ENCODE data around the gene ALOX5AP.
"Not testable (repeated sequence)": the region's sequence is repeated elsewhere in the genome, so short reads cannot be mapped to it uniquely, and the experiment has no call there.

The ALOX5AP gene

DNA sequence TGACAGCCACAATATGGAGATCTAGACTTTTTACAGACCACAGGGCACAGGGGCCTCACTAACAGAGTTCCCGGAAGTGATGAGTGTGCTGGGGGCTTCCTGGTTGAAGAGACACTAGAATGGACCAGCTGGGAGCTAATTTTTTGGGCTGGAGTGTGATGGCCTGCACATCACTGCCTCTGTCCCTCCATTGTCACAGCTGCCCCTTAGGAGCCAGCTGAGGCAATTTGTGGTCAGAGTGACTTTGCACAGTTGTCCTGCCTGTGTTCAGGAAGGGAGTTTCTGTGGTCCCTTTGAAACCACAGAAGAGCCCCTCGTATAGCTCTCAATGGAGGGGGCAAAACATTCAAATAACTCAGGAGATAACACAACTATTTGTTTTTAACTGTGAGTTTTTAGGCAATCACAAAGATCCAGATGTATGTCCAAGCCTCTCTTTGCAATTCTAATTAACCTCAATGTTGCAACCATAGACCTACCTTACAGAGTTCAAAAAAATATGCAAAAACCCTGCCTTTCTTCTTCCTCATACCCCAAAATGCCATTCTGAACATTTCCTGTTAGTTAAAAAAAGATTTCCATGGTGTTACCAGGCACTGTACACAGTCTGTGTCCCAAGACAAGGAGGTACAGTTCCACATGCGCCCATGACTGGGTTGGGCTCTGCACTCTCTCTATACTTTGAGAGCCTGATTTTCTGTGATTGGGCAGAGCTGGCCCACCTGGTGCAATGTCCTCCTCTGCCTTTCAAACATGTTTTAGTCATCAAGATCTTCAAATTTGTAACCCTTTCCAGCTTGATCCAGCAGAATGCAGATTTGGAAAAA lies 2.4 kb downstream of the ALOX5AP start:
- no peak for DNase-seq (ENCODE audit: low read depth)

DNA sequence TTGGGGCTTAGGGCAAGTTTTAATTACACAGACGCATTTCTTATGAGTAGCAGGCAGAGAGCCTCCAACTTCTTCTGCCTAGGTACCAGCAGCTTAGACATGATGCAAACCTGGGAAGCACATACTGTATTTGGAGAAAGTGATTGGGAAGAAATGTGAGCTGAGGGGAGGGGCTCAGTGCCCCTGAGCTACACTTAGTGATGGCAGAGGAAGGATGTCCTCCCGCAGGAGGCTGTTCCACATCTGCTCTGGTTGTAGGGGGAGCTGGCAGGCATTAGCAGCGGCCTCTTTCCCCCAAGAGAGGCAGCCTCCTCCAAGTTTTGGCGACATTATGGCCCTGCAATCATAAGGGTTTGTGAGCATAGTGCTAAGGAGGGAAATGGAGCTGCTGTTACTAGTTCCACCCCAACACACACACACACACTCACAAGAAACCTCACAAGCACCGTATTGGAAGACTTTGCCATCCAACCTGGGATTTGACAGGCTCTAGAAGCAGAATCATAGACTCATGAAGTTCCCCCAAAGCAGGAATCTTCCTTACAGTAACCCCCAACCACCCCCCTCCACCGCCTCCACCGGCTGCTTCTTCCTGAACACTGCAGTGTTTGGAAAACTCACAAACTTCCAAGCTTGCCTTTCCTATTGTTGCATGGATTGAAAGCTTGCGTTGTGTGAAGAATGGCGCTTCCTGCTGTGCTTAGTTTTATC lies 3.3 kb downstream of the ALOX5AP start:
- no peak for DNase-seq (ENCODE audit: low read depth)

DNA sequence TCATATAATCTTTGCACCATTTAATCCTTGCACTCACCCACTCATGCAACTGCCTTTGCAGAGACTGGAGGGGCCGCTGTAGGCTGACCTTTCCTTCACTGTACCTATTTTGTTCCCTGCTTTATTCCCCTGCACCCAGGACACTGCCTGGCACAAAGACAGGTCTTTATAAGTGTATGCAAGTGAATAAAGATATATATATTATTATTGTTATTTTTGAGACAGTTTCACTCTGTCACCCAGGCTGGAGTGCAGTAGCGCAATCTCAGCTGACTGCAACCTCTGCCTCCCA lies 3.8 kb downstream of the ALOX5AP start:
- DNase-seq (ENCODE audit: low read depth): no peak

DNA sequence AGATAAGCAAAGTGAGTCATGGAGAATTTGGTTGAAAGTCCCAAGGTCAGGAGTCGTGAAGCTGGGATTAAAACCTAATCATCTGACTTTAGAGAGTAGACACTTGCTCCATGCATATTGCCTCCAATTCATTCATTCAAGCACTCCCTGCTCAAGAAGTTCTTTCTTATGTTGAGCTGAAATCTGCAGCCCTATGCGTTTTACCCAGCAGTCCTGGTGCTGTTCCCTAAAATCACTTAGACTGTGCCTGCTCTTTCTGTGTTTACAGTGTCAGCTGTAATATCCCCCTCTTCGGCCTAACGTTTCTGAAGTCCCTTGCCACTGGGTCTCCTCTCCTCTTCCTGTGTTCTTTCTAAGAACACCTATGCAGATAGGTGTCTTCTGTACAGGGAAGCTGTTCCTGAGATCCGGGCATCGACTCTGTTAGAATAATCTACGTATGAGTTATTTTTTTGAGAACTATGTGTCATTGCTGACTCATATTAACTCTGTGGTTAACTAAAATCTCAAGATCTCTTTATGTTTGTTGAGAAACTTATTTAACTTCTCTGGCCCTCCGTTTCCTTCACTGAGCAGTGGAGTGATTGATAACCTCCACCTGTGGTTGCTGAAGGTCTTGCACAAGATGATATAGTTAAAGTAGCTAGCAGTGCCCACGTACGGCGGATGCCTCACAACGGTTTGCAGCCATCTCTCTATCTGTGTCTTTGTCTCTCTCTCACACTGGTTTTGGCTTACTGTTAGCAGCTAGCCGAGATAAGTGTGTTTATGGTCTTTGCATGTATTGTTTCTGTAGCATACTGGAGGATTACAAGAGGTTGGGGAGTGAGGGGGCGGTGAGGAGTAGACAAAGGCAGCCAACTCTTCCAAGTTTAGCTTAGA lies 4.7 kb downstream of the ALOX5AP start:
- peak; percentile 58 for DNase-seq (ENCODE audit: low read depth)

DNA sequence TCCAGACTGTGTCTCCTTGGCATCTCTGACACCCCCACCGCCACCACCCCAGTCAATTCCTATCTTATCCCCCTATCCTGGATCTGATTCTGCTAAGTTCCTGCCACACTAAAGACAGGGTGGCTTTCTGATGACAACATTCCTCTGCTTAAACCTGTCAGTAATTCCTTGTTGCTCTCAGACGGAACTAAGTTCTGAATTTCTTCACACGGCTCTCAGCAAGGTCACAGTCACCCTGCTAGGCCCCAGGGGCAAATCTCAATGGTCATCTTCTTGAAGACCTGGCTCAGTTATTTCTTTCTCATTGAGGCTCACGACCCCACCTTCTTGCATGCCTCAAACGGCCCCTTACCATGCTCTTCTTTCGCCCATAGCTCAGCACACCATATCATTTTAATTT lies 7.6 kb downstream of the ALOX5AP start:
- DNase-seq (ENCODE audit: low read depth): no peak

DNA sequence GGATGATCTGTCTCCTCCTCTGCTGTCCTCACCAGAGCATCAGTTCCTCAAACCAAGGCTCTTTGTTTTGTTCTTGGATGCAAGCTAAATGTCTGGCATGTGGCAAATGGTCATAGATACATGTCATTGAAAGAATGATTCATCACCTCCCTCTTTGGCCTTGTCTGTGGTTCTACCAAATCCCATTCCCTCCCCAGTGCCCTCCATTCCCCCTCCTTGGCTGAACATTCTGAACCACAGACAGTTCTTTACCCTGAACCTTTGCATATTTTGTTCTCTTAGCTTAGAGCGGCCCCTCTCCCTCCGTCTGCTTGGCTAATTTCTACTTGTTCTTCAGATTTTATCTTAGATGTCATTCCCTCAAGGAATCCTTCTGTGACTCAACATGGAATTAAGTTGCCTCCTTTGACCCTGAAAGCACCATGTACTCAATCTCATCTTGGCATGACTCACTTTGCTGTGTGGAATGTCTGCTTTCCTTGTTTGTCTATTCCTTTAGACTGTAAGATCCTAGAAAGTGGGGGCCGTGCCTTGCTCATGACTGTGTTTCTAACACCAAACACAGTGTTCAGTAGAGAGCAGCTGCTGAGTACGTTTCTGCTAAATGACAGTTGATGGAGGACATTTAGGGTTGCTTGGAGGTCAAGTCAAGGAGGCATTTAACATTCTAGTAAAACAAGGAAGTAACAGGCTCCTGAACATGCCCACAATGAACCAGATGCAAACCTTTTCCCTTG lies 8.1 kb downstream of the ALOX5AP start:
- DNase-seq (ENCODE audit: low read depth): peak; percentile 95

DNA sequence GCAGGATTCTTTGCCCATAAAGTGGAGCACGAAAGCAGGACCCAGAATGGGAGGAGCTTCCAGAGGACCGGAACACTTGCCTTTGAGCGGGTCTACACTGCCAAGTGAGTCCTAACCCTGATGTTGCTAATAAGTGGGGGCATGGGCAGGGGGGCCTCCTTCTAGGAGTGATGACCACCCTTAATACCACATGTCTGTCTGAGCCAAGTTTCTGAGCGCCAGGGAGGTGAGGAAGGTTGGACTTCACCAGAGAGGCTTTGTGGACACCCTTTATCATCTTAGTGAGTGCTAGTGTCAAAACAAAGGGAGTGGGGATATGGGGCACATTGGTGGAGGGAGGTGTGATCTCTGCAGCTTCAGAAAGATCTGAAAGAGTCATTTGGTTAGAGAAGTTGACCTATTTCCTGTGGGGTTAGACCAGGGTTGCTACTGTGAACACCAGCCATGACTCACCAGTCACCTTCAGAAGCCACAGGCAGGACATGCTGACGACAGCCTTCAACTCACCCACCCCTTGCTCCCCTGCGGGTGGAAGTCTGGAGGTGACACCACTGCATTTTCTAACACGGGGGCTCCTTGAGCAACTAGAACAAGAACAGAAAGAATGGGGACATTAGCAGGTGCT lies 8.8 kb downstream of the ALOX5AP start:
- DNase-seq (ENCODE audit: low read depth): no peak

DNA sequence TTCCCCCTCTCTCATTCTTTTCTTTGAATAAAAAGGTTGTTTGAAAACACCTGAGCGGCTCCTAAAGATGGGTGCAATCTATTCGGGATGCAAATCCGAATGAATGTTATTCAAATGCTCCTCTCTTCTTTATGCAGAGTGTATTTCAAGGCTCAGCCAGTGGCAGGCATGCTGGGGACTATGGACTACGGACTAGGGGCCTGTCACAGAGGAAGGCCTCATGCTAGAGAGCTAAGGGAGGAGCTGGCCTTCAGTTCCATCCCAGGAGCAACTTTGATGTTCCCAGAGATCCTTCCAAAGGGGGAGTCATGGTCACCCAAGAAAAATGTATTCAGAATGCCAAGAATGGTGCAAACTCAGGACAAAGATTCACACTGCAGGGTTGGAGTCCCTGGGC lies 9.3 kb downstream of the ALOX5AP start:
- DNase-seq (ENCODE audit: low read depth): no peak

DNA sequence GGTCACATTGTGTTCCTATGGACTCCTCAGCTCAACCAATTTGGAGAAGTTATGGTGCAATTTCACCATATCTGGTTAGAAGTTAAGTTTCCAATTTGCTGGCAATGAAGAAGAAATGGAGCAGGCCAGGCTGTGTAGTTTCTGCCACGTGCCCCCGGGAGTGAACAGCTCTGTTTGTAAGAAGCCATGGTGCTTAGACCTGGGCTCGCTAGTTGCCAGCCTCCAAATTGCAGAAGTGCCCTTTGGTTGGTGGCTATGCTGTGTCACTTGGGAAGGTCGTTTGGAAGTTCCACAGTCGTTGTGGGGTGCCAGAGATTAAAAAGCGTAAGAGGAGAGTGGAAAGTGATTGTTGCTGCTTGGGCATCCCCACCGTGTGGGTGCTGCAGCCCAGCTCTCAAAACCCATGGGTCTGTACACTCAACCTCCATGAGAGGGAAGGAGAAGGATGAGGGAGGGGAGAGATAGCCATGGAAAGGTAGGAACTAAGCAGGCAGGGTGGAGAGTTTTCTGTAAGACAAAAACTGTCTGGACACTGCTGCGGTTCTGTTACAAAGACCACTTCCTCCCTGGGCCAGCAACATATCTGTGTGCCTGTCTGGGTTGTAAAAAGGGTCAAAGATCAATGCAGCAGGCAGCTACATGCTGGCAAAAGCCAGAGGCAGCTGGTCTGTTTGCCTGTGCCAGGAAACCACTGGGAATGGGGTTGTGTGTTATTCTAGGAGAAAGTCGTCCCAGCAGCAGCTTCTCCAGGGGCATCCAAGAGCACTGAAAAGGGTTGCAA lies 10.8 kb downstream of the ALOX5AP start:
- no peak for DNase-seq (ENCODE audit: low read depth)

DNA sequence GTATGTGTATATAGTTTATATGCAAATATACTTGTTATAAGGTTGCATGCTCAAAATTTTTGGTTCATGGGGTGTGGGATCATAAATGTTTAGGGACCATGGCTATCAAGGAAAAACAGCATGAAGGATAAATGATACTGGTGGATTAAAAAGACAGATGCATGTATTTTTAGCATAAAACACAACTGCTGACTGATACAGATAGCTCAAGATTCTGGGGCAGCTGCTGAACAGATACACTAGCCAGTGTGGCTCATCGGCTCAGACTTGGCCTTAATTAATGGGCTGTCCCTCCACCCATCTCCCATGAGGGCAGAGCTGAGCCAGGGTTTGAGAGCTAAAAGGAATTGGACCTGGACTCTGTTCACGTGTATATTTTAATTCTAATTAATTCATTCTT lies 11.4 kb downstream of the ALOX5AP start:
- no peak for DNase-seq (ENCODE audit: low read depth)

DNA sequence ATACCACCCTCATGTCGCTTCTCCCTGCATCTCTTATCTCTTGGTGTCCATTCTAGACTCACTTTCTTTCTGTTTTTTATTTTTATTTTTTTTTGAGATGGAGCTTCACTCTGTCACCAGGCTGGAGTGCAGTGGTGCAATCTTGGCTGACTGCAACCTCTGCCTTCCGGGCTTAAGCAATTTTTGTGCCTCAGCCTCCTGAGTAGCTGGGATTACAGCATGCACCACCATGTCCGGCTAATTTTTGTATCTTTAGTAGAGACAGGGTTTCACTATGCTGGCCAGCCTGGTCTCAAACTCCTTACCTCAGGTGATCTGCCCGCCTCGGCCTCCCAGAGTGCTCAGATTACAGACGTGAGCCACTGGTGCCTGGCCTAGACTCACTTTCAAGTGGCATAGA lies 12.5 kb downstream of the ALOX5AP start:
- DNase-seq (ENCODE audit: low read depth): not testable (repeated sequence)

DNA sequence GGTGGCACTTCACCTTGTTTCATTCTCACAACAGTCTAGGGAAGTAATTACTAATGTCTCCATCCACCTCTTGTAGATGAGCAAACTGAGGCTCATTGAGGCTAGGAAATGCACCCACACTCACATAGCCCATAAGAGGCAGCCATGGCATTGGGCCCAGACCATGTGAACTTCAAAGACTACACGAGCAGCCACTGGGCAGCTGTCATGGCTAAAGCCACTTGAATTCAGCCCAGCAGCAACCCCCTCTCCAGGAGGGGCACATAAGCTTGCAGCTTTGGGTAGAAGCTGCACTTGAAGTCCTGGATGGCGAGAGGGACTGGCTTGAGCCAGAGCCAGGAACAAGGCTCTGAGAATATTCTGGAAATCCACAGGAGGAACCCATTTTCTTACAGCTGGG lies 13.4 kb downstream of the ALOX5AP start:
- no peak for DNase-seq (ENCODE audit: low read depth)

DNA sequence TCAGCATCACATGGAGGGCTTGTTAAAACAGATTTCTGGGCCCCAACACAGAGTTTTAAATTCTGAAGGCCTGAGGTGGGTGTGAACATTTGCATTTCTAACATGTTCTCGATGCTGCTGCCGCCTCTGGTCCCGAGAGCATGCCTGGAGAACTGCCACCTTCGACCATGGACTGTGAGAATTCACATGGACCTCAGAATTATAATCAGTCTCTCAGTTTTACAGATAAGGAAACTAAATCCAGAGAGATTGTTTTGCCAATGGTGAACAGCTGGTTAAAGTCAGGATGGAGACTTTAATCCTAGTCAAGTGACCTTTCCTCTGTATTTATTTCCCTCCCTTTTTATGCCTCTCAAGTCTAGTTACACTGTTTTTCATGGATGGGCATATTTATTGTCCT lies 14.7 kb downstream of the ALOX5AP start:
- DNase-seq (ENCODE audit: low read depth): no peak

DNA sequence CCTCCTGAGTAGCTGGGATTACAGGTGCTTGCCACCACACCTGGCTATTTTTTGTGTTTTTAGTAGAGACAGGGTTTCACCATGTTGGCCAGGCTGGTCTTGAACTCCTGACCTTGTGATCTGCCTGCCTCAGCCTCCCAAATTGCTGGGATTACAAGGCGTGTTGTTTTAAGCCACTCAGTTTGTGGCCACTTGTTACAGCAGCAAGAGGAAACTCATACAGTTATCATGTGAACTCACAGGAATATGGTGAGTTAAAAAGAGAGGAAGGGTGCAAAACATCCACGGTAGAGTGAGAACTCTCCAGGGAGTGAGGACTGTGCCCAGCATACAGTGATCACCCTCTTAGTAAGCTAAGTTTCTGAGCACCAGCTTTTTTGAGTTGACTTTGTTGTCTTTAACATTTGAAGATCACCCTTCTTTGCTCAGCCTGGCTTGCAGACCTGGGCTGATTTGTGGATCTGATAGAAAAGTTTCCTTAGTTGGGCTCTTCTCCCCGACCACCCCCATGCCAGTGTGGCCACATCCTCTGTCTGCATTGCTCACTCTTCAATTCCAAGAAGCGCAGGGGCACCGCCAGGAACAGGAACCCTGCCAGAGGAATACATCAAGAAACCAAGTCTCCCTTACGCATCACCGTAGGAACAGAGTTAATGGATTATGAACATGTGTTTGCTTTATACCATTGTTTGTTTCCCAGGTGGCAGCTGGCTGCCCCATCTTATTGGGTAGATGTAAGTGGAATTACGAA lies 16.0 kb downstream of the ALOX5AP start:
- no peak for DNase-seq (ENCODE audit: low read depth)

DNA sequence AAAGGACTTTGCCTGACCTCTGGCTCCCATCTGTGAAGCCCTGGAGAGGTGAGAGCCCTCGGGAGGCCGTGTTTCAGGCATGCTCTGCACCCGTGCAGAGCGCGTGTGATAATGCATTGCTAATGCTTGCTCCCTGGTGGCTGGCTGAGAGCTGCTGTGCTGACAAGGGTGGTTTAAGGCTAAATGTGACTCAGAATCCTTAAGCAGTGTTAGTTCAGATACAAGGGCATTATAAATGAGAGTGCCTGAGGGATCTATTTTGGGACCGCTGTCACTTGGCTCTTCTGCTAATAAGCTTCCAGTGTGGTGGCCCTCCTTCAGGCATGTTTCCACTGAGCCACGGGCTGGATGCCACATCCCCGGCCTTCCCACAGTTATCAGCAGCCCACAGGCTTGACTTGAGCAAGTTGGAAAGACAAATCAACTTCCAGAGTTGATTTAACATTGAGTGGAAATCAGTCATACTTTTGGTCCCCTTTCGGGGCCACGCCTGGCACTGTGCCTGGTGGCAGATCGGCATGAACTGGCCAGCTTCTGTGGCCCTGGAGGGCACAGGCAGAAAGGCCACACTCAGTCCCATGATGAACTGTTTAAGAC lies 17.0 kb downstream of the ALOX5AP start:
- DNase-seq (ENCODE audit: low read depth): peak; percentile 28

DNA sequence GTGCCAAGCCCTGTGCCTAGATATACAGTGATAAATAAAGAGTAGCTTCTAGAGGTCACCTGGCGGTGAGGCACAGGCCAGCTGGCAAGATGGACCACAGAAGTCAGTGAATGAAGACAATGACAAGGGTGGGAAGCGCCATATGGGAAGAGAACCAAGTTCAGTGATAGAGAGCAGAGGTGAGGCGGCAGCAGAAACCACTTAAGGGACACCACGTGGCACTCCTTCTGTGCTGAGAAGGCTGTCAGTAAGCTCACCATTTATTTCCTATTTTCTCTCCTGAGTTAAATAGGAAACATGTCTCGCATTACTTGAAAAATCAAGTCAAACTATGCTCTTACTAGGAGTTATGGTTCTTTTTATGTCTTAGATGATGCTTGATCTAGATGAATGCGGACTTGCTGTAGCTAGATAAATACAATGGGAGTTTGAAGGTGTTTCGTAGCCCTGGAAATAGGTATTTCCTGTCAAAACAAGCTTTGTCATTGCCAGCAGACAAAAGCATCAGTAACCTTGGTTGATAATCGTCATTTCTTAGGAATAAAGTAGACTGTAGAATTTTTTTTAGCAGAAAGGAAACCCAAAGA lies 17.8 kb downstream of the ALOX5AP start:
- DNase-seq (ENCODE audit: low read depth): no peak

DNA sequence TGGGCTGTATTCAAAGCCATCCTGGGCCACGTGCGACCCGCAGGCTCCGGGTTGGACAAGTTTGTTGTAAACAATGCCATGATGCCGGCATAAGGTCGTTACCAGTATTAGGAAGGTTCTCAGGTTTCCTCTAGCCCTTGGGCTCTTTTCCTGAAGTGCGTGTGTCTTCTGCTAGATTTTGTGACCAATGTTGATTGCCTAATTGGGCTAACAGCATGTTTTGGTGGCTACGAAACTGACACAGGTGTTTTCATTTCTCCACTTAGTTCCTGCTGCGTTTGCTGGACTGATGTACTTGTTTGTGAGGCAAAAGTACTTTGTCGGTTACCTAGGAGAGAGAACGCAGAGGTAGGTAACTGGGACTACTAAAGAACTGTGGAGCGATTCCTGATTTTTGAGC lies 20.3 kb downstream of the ALOX5AP start:
- DNase-seq (ENCODE audit: low read depth): no peak

DNA sequence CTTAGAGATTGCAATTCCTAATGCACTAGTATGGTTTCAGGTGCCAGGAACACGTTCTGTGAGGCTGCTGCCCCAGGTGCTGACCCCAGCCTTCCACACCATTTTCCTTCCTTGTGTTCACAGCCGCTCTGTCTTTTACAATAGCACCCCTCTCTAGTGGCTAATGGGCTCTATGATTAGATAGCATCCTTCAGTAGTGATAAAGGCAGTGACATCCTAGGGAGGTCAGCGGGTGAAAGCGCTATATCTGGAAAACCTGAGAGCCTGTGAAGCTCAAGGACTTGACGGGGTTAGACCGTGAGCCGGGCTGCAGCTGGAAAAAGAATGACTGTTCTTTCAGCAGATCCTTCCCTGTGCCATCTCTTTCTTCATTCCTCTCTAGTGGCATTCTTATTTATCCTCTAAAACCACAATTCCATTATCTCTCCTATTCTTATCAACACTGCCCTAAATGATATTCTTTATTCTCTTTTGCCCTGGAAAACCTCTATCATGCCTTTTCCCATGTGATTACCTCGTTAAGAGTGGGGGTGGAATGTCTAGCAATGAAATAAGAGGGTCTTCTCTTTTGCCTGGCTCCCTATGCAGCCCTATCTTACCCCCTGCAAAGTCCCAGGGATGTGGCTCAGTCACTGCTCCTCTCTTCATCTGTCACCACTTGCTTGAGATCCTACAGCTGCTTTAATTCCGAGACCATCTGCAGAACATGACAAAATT lies 21.8 kb downstream of the ALOX5AP start:
- DNase-seq (ENCODE audit: low read depth): no peak

DNA sequence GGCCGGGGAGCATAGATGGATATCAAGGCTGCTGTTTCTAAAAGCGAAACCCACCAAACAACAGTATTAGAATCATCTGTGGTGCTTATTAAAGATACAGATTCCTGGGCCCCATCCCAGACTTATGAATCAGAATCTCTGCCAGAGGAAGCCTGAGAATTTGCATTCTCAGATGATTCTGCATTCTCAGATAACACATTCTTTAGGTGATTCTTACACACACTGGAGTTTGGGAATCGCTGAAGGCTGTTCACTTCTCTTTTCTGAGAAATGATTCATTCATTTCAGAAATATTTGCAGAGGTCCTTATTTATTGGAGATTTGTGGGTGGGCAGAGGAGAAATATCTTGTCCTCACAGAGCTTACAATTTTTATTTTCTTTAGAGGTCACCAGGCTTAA lies 24.4 kb downstream of the ALOX5AP start:
- no peak for DNase-seq (ENCODE audit: low read depth)
